A673 (cell line): ENCODE data around the gene CARHSP1.

Experiments used
- CTCF ChIP-seq: fragments of 300-800, 200-600 bp; sonication (generic); conservative IDR thresholded peaks from 2 replicates; pipeline ENCODE4 v1.5.1; 2017; ENCODE audit warnings: low read depth, mild to moderate bottlenecking, antibody characterized with exemption, low read length, moderate library complexity, mixed read lengths
- EZH2 ChIP-seq: fragments of 200-600 bp; sonication (generic); IDR thresholded peaks from 2 replicates; pipeline ENCODE4 v1.6.1; 2017; ENCODE audit warnings: borderline replicate concordance, low read depth, mild to moderate bottlenecking, mixed read lengths, antibody characterized with exemption, low read length; ENCODE audit not compliant: poor library complexity, severe bottlenecking

GRCh38 chr16:8866884-8867215 is 2.0 kb downstream of the CARHSP1 start:
- TF ChIP-seq CTCF (no peak), EZH2 (no peak)
